Activated T-cell treated with anti-CD3 and anti-CD28 coated beads, Interleukin-2, amount 50 U/mL, for 72 hours (primary cell): ENCODE data around the gene RBM20. TPM values are rescaled to one million over a fixed set of nuclear protein-coding genes. Genes with fewer than 3 reads are reported as not detected.

Experiments
- ATAC-seq, 2 donors: fragments of 150-1000 bp; cut with Tn5 transposase; replicated peaks in 1 of 2; 2 replicates each; pipeline ENCODE4 v1.10.0; 2021; ENCODE audit warnings: moderate library complexity in 2 of 2, mild to moderate bottlenecking in 1 of 2
- DNase-seq, 2 donors: peaks; one replicate each; pipeline ENCODE4 v3.0.0; 2021 to 2022; ENCODE audit warnings: mixed read lengths in 1 of 2
- H3K27ac Mint-ChIP-seq: one replicate; pipeline ENCODE4 v1.8.0; 2022; ENCODE audit warnings: mild to moderate bottlenecking, moderate library complexity, mixed read lengths
- H3K27me3 Mint-ChIP-seq: one replicate; pipeline ENCODE4 v1.8.0; 2022; ENCODE audit warnings: low read depth, mixed read lengths
- H3K36me3 Mint-ChIP-seq, 2 donors: one replicate each; pipeline ENCODE4 v1.8.0; 2022; ENCODE audit warnings: mixed read lengths in 2 of 2, mild to moderate bottlenecking in 1 of 2; ENCODE audit not compliant: insufficient read depth in 2 of 2
- H3K4me1 Mint-ChIP-seq: one replicate; pipeline ENCODE4 v1.8.0; 2022; ENCODE audit warnings: low read depth, mixed read lengths
- H3K4me3 Mint-ChIP-seq, 2 donors: one replicate each; pipeline ENCODE4 v1.8.0; 2022; ENCODE audit warnings: mild to moderate bottlenecking in 2 of 2, mixed read lengths in 2 of 2, moderate library complexity in 2 of 2
- H3K9me3 Mint-ChIP-seq, 2 donors: one replicate each; pipeline ENCODE4 v1.8.0; 2022; ENCODE audit warnings: mixed read lengths in 2 of 2
- total RNA-seq, 2 donors: library from RNA; stranded (reverse); gene quantifications; one replicate each; pipeline ENCODE4 v1.2.3, GENCODE V29; 2022

RBM20 gene
- total RNA-seq, 2 donors from 2014 or later, result 0.37 to 0.72 TPM

DNA sequence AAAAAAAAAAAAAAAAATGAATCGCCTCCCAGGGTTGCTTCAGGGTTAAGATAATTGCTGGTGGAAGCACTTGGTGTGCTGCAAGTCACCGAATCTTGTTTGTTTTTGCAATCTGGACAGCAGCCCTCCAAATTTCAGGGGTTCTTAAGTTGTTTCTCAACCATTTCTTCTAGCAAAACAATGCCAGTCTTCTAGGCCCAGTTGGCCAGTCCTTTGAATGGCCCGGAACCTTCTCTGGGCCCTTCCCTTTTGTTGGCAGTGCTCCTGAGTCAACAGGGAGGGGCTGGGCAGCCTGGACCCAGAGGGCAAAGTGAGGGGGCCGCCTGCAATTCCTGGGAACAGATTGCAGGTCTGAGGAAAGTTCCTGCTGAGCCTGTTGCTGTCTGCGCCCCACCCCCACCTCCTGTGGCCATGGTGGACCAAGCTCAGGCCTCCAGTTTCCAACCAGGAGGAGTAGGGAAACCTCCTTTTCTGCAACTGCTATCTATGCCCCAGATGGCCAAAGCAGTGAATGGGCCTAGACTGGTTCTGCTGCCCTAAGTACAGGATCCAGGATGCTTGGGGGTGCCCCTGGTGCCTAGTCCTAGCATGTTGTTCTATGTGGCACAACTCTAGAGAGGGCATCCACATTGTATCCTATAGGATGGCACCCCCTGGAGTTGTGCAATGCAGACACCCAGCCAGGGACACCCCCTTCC is 196.2 kb downstream of the RBM20 start:
- DNase-seq (no peak), ATAC-seq (no peak)
- Mint-ChIP-seq H3K27ac (no peak overlapping the region), H3K27me3 (no peaks in the 10 kb centered on the region), H3K36me3 (peaks cover 0 to 2% of the 10 kb centered on the region in 2 donors), H3K9me3 (peaks cover 1% of the 10 kb centered on the region in 2 donors), H3K4me1 (peaks cover 70% of the 10 kb centered on the region), H3K4me3 (no peak overlapping the region)

DNA sequence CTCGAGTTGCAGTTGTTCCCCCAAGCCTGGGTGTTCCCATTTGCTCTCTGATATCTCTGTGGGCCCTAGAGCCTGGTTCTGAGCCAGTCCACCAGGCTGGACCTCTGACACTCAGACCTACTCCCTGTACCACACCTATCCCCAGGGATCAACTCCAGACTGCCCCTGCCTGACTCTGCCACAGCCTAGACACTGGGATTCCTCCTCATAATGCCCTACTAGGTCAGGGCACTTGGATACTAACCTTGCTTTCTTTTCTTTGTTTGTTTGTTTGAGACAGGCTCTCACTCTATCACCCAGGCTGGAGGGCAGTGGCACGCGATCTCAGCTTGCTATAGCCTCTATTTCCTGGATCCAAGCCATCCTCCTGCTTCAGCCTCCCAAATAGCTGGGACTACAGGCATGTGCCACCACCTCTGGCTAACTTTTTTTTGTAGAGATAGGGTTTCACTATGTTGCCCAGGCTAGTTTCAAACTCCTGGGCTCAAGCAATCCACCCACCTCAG is 196.8 kb downstream of the RBM20 start:
- peaks cover 1% of the 10 kb centered on the region in 2 donors for H3K9me3 Mint-ChIP-seq
- peaks cover 70% of the 10 kb centered on the region for H3K4me1 Mint-ChIP-seq
- no peak overlapping the region for H3K4me3 Mint-ChIP-seq
- no peak overlapping the region for H3K27ac Mint-ChIP-seq
- peaks cover 0 to 2% of the 10 kb centered on the region in 2 donors for H3K36me3 Mint-ChIP-seq
- DNase-seq, result no peak
- ATAC-seq, result no peak
- H3K27me3 Mint-ChIP-seq, result no peaks in the 10 kb centered on the region

DNA sequence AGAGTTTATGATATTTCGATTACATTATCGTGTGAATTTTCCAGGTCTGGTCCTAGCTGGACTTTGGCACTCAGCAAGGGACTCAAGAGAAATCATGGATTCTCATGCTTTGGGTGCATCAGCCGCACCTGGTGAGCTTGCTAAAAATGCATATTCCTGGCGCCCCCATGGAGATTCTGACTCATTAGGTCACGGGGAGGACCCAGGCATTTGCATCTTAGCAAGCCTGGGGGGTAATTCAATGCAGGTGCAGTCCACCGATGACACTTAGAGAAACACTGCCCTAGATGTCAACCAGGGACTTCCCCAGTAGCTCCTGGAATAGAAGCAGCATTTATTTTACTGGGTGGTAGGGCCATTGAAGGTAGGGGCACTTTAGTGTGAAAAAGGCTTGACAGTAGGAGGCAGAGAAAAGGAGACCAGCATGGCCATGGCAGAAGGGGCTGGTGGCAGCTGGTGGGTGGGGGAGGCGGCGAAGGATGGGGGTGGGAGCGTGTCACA is 197.7 kb downstream of the RBM20 start:
- Mint-ChIP-seq H3K27ac (peak overlapping the region; percentile 54), H3K4me3 (peak overlapping the region in 1 of 2 donors; percentile 79), H3K27me3 (no peaks in the 10 kb centered on the region), H3K36me3 (peaks cover 0 to 2% of the 10 kb centered on the region in 2 donors), H3K9me3 (peaks cover 1% of the 10 kb centered on the region in 2 donors), H3K4me1 (peaks cover 67% of the 10 kb centered on the region)
- ATAC-seq, result peak; percentile 22 to 30
- DNase-seq, result no peak

DNA sequence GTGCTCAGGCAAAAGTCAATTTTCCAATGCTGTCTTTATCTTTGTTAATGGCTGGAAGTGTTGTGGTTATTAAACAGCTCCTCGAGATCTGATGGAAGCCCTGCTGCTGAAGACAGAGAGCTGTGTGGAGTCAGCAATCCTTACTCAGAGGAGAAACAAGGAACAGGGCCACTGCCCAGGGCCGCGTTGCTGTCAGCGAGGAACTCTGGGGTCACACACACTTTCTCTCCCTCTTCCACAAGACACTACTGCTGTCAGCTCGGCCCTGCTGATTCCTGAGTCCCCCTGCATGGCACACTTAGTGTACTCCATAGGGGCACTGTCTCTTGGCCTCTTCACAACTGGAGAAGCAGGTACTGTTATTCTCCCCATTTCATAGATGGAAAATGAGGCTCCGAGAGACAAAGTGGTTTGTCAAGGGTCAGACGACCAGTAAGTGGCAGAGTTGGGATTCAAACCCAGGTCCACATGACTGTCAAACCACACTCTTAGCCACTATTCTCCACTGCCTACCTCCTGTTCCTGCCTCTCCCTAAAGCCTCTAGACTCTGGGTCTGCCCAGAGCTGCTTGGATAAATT is 198.3 kb downstream of the RBM20 start:
- Mint-ChIP-seq H3K4me1 (peaks cover 62% of the 10 kb centered on the region), H3K9me3 (peaks cover 1% of the 10 kb centered on the region in 2 donors), H3K27me3 (no peaks in the 10 kb centered on the region), H3K4me3 (peak overlapping the region; percentile 58 to 79), H3K27ac (peak overlapping the region; percentile 54), H3K36me3 (peaks cover 0 to 2% of the 10 kb centered on the region in 2 donors)
- no peak for DNase-seq
- ATAC-seq, result peak; percentile 10 to 14

DNA sequence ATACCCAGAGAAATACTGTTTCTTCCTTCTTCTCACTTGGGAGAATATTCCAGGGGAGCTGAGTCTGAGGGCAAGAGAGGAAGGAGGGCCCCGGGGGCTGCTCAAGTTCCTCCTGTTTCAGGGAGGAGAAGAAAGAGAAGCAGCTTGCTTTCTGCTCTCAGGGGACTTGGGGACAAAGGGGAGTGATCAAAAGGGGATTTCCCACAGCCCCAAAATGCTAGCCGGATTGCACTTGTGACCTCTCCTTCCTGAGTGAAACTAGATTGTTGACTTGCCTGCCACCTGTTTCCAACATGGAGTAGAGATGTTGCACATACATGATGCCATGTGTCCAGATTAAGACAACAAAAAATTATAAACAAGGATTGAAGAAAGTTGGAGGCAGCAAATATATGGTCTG is 198.9 kb downstream of the RBM20 start:
- H3K27ac Mint-ChIP-seq, result peak overlapping the region; percentile 54
- peak overlapping the region; percentile 58 to 79 for H3K4me3 Mint-ChIP-seq
- H3K36me3 Mint-ChIP-seq, result peaks cover 0 to 2% of the 10 kb centered on the region in 2 donors
- H3K9me3 Mint-ChIP-seq, result peaks cover 1% of the 10 kb centered on the region in 2 donors
- H3K4me1 Mint-ChIP-seq, result peaks cover 58% of the 10 kb centered on the region
- peak; percentile 87 to 91 for ATAC-seq
- H3K27me3 Mint-ChIP-seq, result no peaks in the 10 kb centered on the region
- peak; percentile 56 to 74 for DNase-seq

DNA sequence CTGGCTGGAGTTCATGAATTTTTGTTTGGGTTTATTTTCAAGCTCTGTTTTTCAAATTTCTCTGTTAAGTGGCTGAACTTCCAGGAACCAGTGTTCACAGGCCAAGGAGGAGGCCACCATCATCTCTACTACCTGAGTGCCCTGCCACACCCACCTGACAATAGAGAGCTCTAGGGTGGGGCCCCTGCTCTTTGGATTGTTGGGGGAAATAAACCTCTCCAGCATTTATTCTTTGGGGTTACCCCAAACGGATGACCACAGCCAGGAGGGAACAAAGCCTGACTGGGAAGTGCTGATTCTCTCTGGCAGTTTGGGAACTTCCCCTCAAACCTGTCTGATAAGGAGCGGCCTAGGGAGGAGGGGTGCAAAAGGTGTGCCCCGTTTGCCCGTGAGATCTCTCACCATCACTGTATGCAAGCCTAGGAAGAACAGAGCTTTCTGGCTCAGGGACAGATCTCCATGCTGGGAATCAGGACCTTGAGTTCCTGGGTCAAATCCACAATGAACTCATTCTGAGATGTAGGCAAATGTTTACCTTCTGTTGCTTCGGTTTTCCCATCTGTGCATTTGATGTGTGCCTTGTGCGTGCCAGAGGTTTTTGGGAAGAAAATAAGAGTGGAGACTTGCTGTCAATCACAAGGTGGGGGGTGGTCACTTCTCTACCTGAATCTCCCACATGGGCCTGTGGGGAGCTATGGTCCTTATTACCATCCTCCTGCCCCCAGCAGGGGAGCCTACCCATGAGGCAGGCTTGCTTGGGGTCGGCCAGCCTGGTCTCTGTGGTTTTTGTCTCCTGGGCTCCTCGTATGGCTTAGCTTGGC is 199.9 kb downstream of the RBM20 start:
- no peak for ATAC-seq
- H3K9me3 Mint-ChIP-seq, result peaks cover 1% of the 10 kb centered on the region in 2 donors
- H3K4me3 Mint-ChIP-seq, result no peak overlapping the region
- no peak for DNase-seq
- peaks cover 0 to 2% of the 10 kb centered on the region in 2 donors for H3K36me3 Mint-ChIP-seq
- peaks cover 58% of the 10 kb centered on the region for H3K4me1 Mint-ChIP-seq
- peak overlapping the region; percentile 54 for H3K27ac Mint-ChIP-seq
- no peaks in the 10 kb centered on the region for H3K27me3 Mint-ChIP-seq

DNA sequence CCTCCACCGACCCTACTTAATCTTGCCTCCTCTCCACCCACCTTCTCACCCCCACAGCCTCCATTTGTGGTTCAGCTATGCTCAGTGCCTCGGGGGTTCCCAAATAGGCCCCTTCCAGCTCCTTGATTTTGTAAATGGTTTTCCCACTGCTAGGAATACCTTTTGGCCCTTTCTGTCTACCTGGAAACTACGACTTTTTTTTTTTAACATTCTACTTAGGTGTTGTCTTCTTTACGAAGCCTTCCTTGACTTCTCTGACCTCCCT is 200.4 kb downstream of the RBM20 start:
- H3K4me3 Mint-ChIP-seq, result no peak overlapping the region
- peaks cover 64% of the 10 kb centered on the region for H3K4me1 Mint-ChIP-seq
- peaks cover 1% of the 10 kb centered on the region in 2 donors for H3K9me3 Mint-ChIP-seq
- no peaks in the 10 kb centered on the region for H3K27me3 Mint-ChIP-seq
- H3K36me3 Mint-ChIP-seq, result peaks cover 0 to 2% of the 10 kb centered on the region in 2 donors
- ATAC-seq (no peak), DNase-seq (no peak)
- H3K27ac Mint-ChIP-seq, result no peak overlapping the region

DNA sequence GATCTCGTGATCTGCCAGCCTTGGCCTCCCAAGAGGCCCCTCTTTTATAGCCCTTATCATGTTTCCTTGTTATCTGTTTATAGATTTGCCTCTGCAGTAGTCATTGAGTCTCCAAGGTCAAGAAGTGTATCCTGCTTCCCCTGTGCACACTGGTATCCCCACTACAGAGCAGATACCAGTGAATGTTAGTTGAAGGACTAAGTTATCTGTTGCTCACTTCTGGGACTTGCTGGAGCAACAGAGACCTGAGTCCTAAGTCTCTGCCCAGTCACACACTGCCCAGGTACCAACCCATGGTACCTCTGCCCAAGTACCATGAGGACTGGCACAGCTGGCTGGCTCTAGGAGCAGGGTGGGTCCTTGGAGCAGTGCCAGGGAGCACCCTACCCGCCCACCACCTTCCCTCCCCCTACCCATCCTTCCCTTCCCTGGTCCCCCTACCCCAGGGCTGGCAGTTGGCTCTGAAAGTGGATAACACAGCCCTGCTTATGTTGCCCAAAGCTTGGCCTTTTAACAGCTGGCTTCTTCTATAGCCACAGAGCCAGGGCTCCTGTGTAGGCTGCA is 201.1 kb downstream of the RBM20 start:
- ATAC-seq (no peak), DNase-seq (no peak)
- Mint-ChIP-seq H3K4me3 (no peak overlapping the region), H3K9me3 (peaks cover 1% of the 10 kb centered on the region in 2 donors), H3K4me1 (peaks cover 71% of the 10 kb centered on the region), H3K36me3 (peaks cover 0 to 2% of the 10 kb centered on the region in 2 donors), H3K27ac (no peak overlapping the region), H3K27me3 (no peaks in the 10 kb centered on the region)

DNA sequence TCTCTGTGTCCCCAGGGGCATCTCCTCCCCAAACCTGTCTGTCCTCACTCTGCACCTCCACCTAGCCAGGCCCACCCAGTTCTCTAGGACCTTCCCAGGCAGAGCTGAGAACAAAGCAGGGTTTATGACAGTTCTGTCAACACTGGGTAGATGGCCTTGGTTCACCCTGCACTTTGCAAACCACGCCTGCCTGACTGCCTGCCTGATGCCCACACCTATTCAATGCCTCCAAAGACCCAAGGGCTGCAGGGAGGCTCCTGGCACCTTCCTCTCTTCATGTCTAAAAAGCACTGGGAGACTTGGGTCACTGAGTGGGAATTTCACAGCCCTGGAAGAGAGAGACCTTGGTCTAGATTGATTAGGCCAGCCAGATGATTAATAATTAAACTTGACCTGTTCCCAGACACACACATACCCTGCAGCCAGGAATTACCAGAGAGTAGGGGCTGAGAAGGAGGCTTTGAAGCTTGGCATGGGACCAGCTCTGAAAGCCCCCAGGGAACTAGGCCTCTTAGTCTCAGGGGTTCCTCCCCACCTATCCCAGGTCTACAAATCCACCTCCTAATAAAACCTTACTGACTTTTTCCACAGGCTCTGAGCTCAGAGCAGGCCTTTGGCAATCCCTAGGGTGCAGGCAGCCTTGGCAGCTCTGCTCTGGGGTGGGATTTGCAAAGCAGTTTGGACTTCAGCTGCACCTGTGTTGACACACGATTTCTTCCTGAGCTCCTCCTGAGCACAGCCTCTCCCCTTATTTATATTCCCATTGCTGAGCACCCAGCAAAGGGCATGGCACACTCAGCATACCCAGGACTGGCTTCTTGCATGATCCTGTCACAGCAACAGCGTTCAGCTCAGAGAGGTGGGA is 201.9 kb downstream of the RBM20 start:
- Mint-ChIP-seq H3K27ac (no peak overlapping the region), H3K9me3 (peaks cover 1% of the 10 kb centered on the region in 2 donors), H3K4me1 (peaks cover 74% of the 10 kb centered on the region), H3K36me3 (peaks cover 0 to 2% of the 10 kb centered on the region in 2 donors), H3K27me3 (no peaks in the 10 kb centered on the region), H3K4me3 (no peak overlapping the region)
- DNase-seq (no peak), ATAC-seq (no peak)

DNA sequence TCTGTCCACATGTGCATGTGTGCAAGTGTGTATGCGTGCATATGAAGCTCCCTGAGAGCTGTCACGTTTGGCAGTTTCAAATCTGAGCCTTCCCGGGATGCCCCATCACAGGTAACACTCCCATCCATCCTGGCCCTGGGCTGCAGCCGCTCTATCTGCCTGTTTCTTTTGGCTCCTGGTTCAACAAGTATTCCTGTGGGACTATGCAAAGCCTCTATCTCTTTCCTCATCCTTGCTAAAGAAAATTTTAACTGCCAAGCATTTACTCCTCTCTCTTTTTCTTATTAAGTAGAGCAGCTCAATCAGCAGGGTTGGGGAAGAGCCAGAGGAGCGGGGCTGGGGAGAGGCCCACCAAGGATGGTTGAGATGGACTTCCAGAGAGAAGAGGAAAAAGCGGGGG is 203.2 kb downstream of the RBM20 start:
- Mint-ChIP-seq H3K27me3 (no peaks in the 10 kb centered on the region), H3K4me3 (no peak overlapping the region), H3K27ac (no peak overlapping the region), H3K36me3 (peaks cover 0 to 2% of the 10 kb centered on the region in 2 donors), H3K4me1 (peaks cover 73% of the 10 kb centered on the region), H3K9me3 (peaks cover 1% of the 10 kb centered on the region in 2 donors)
- ATAC-seq, result no peak
- DNase-seq, result no peak

DNA sequence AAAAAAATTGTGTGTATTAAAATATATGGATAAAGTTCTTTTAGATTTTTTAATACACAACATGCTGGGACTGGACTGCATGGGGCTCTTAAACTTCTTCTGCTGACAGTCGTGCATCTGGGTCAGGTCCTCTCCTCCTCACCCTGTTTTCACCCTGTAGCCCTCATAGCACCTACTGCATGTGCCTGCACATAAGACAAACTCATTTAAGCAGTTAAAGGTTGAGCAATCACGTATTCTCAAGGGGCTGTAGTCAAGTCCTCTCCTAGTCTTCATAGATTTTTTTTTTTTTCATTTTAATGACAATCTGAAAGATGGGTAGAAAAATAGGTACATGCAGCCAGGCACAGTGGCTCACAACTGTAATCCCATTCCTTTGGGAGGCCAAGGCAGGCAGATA is 204.0 kb downstream of the RBM20 start:
- Mint-ChIP-seq H3K4me1 (peaks cover 73% of the 10 kb centered on the region), H3K4me3 (no peak overlapping the region), H3K9me3 (peaks cover 1% of the 10 kb centered on the region in 2 donors), H3K36me3 (peaks cover 0 to 2% of the 10 kb centered on the region in 2 donors), H3K27ac (no peak overlapping the region), H3K27me3 (no peaks in the 10 kb centered on the region)
- DNase-seq (no peak), ATAC-seq (no peak)

DNA sequence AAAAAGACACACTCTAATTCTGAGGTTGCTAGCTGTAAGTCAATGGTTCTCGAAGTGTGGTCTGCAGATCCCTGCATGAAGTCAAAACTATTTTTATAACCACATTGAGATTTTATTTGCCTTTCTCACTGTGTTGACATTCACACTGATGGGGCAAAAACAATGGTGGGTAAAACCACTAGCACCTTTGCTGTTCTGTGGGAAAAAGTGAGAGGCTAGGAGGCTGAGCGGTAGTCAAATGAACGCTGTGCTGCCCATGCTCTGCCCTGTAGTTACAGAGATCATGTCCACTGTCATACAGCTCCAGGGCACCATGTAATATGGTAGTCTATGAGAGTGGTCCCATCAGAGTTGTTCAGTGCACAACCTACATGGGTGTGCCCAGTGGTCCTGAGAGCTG is 206.0 kb downstream of the RBM20 start:
- Mint-ChIP-seq H3K4me3 (no peak overlapping the region), H3K27me3 (no peaks in the 10 kb centered on the region), H3K36me3 (peaks cover 0 to 2% of the 10 kb centered on the region in 2 donors), H3K4me1 (peaks cover 71% of the 10 kb centered on the region), H3K9me3 (peaks cover 0 to under 1% of the 10 kb centered on the region in 2 donors), H3K27ac (no peak overlapping the region)
- no peak for DNase-seq
- ATAC-seq, result peak; percentile 27 to 48
